Measurements from ENCODE around the gene BLID. TPM values are rescaled to one million over a fixed set of nuclear protein-coding genes. Genes with fewer than 3 reads are reported as not detected.

BLID gene
- total and polyA plus RNA-seq, 2 experiments from 2014 or later = not detected

DNA sequence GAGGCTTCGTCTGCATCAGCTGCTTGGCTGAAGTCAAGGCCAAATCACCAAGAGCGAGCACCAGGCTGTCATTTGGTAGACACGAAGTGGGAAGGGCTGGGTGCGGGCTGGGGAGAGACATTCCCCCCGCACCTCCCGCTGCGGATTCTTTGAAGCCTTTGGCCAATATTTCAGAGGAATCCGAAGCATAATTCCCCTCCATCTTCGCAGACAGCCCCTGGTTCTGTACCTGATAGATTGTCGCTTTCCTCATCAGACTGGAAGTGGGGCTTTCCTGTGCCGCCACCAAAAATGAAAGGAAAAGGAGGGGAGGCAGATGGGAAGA lies 15.3 kb downstream of the BLID start:
- H3K9me3 Mint-ChIP-seq = no peaks in the 10 kb centered on the region
- no peaks in the 10 kb centered on the region for H3K36me3 ChIP-seq (ENCODE audit: insufficient read depth)
- H2AFZ ChIP-seq = peak overlapping the region; percentile 40
- H3K36me3 Mint-ChIP-seq (ENCODE audit: low read depth) = no peaks in the 10 kb centered on the region
- no peak overlapping the region for H3K27ac ChIP-seq (ENCODE audit: low read depth)
- H3F3A ChIP-seq (replicated peaks; ENCODE audit: low read depth) = no peaks in the 10 kb centered on the region
- peaks cover 41% of the 10 kb centered on the region for H3K4me1 ChIP-seq (ENCODE audit: insufficient read depth)
- ATAC-seq (peak; percentile 31), DNase-seq (ENCODE audit: low spot score) (peak; percentile 50)
- H3K27ac Mint-ChIP-seq = no peak overlapping the region
- peak overlapping the region; percentile 85 for H3K4me2 ChIP-seq
- H4K20me1 ChIP-seq (replicated peaks; ENCODE audit: insufficient read depth) = no peaks in the 10 kb centered on the region
- H3K4me1 Mint-ChIP-seq = peaks cover 41% of the 10 kb centered on the region
- H3K27me3 ChIP-seq (ENCODE audit: insufficient read depth) = peaks cover 33% of the 10 kb centered on the region
- TF ChIP-seq EZH2phosphoT487 (IDR thresholded peaks at IDR 0.05; ENCODE audit: unreplicated experiment) = no peak
- TF ChIP-seq CTCF (conservative IDR thresholded peaks at IDR 0.05; ENCODE audit: low read depth in 2 of 2) = no peak
- no peak for TF ChIP-seq NANOG (IDR thresholded peaks at IDR 0.05; ENCODE audit: borderline replicate concordance)
- TF ChIP-seq ETS1 (IDR thresholded peaks at IDR 0.05) = no peak
- no peak for TF ChIP-seq ZNF462 (CRISPR knock-in tag; IDR thresholded peaks at IDR 0.05)
- TF ChIP-seq CREB1 (CRISPR knock-in tag; IDR thresholded peaks at IDR 0.05; ENCODE audit: low read depth) = no peak
- TF ChIP-seq ZNF331 (CRISPR knock-in tag; IDR thresholded peaks at IDR 0.05; ENCODE audit: low read depth) = no peak
- TF ChIP-seq STAT1 (IDR thresholded peaks at IDR 0.05; ENCODE audit: unreplicated experiment) = no peak
- no peak for TF ChIP-seq JUNB (IDR thresholded peaks at IDR 0.05; ENCODE audit: unreplicated experiment)
- no peak for TF ChIP-seq EZH2 (IDR thresholded peaks at IDR 0.05; ENCODE audit: low read depth, unreplicated experiment)
- no peak for TF ChIP-seq POLR2AphosphoS5 (IDR thresholded peaks at IDR 0.05; ENCODE audit: low read depth)
- H3K4me3 Mint-ChIP-seq = no peak overlapping the region
- no peaks in the 10 kb centered on the region for H3K9me2 ChIP-seq (ENCODE audit: insufficient read depth)
- peak overlapping the region; percentile 58 for H3K4me3 ChIP-seq
- H3K79me2 ChIP-seq (replicated peaks; ENCODE audit: insufficient read depth) = no peaks in the 10 kb centered on the region; the same call in 1 of the 2 replicates
- peaks cover 23% of the 10 kb centered on the region for H3K27me3 Mint-ChIP-seq (ENCODE audit: insufficient read depth, low read depth, poor library complexity)

Measured in GM23338 (cell line).